ENCODE results near the gene SPRYD4.
A peak's percentile ranks its signal among the peaks of the same experiment; 100 is the strongest.

SPRYD4 gene

GRCh38 chr12:56450241-56450640, 18.1 kb upstream of the SPRYD4 start:
- Histone ChIP-seq H3K36me3 (ENCODE audit: control insufficient read depth in 1 of 2, insufficient read depth in 2 of 2, low read length in 2 of 2) (no peaks in the 10 kb centered on the region), H3K4me1 (ENCODE audit: control insufficient read depth in 1 of 2, insufficient read depth in 2 of 2, low read length in 2 of 2) (no peaks in the 10 kb centered on the region), H3K27me3 (ENCODE audit: low read depth, low read length) (no peaks in the 10 kb centered on the region), H3K27ac (ENCODE audit: low read length) (no peak overlapping the region), H3K9me3 (ENCODE audit: control insufficient read depth in 1 of 2, low read length in 2 of 2) (no peaks in the 10 kb centered on the region), H3K4me3 (ENCODE audit: low read depth in 1 of 2, low read length in 2 of 2) (no peak overlapping the region)

GRCh38 chr12:56451147-56451546, 17.2 kb upstream of the SPRYD4 start:
- Histone ChIP-seq H3K9me3 (ENCODE audit: control insufficient read depth in 1 of 2, low read length in 2 of 2) (no peaks in the 10 kb centered on the region), H3K27me3 (ENCODE audit: low read depth, low read length) (no peaks in the 10 kb centered on the region), H3K4me3 (ENCODE audit: low read depth in 1 of 2, low read length in 2 of 2) (no peak overlapping the region), H3K4me1 (ENCODE audit: control insufficient read depth in 1 of 2, insufficient read depth in 2 of 2, low read length in 2 of 2) (no peaks in the 10 kb centered on the region), H3K27ac (ENCODE audit: low read length) (no peak overlapping the region), H3K36me3 (ENCODE audit: control insufficient read depth in 1 of 2, insufficient read depth in 2 of 2, low read length in 2 of 2) (no peaks in the 10 kb centered on the region)

- no peaks in the 10 kb centered on the region for H3K9me3 ChIP-seq (ENCODE audit: control insufficient read depth in 1 of 2, low read length in 2 of 2)
- no peaks in the 10 kb centered on the region for H3K27me3 ChIP-seq (ENCODE audit: low read depth, low read length)
- no peak within 1 kb of the TSS for H3K4me3 ChIP-seq (ENCODE audit: low read depth in 1 of 2, low read length in 2 of 2)
- no peaks in the 10 kb centered on the region for H3K36me3 ChIP-seq (ENCODE audit: control insufficient read depth in 1 of 2, insufficient read depth in 2 of 2, low read length in 2 of 2)
- H3K4me1 ChIP-seq (ENCODE audit: control insufficient read depth in 1 of 2, insufficient read depth in 2 of 2, low read length in 2 of 2), result no peaks in the 10 kb centered on the region
- no peak within 1 kb of the TSS for H3K27ac ChIP-seq (ENCODE audit: low read length)
Observed at GRCh38 chr12:56454557-56454956, 13.8 kb upstream of the SPRYD4 start, which contains the start of gene MIP. Gene MIP, minus strand, starts transcription at chr12:56454657. Its CDS starts 44 bp downstream, at chr12:56454613.

- H3K4me1 ChIP-seq (ENCODE audit: control insufficient read depth in 1 of 2, insufficient read depth in 2 of 2, low read length in 2 of 2), result no peaks in the 10 kb centered on the region
- H3K27me3 ChIP-seq (ENCODE audit: low read depth, low read length), result no peaks in the 10 kb centered on the region
- no peaks in the 10 kb centered on the region for H3K9me3 ChIP-seq (ENCODE audit: control insufficient read depth in 1 of 2, low read length in 2 of 2)
- H3K36me3 ChIP-seq (ENCODE audit: control insufficient read depth in 1 of 2, insufficient read depth in 2 of 2, low read length in 2 of 2), result no peaks in the 10 kb centered on the region
- no peak overlapping the region for H3K4me3 ChIP-seq (ENCODE audit: low read depth in 1 of 2, low read length in 2 of 2)
- no peak overlapping the region for H3K27ac ChIP-seq (ENCODE audit: low read length)
Observed at GRCh38 chr12:56457817-56458216, 10.6 kb upstream of the SPRYD4 start.

- H3K9me3 ChIP-seq (ENCODE audit: control insufficient read depth in 1 of 2, low read length in 2 of 2), result no peaks in the 10 kb centered on the region
Observed at GRCh38 chr12:56461235-56462159, 6.9 kb upstream of the SPRYD4 start.

GRCh38 chr12:56462565-56462964, 5.8 kb upstream of the SPRYD4 start:
- Histone ChIP-seq H3K9me3 (ENCODE audit: control insufficient read depth in 1 of 2, low read length in 2 of 2) (no peaks in the 10 kb centered on the region), H3K4me1 (ENCODE audit: control insufficient read depth in 1 of 2, insufficient read depth in 2 of 2, low read length in 2 of 2) (no peaks in the 10 kb centered on the region), H3K4me3 (ENCODE audit: low read depth in 1 of 2, low read length in 2 of 2) (no peak overlapping the region), H3K36me3 (ENCODE audit: control insufficient read depth in 1 of 2, insufficient read depth in 2 of 2, low read length in 2 of 2) (no peaks in the 10 kb centered on the region), H3K27ac (ENCODE audit: low read length) (no peak overlapping the region), H3K27me3 (ENCODE audit: low read depth, low read length) (no peaks in the 10 kb centered on the region)

More at GRCh38 chr12:56461235-56462159, 6.9 kb upstream of the SPRYD4 start:
- no peaks in the 10 kb centered on the region for H3K36me3 ChIP-seq (ENCODE audit: control insufficient read depth in 1 of 2, insufficient read depth in 2 of 2, low read length in 2 of 2)
- H3K27me3 ChIP-seq (ENCODE audit: low read depth, low read length), result no peaks in the 10 kb centered on the region
- H3K27ac ChIP-seq (ENCODE audit: low read length), result no peak overlapping the region
- H3K4me1 ChIP-seq (ENCODE audit: control insufficient read depth in 1 of 2, insufficient read depth in 2 of 2, low read length in 2 of 2), result no peaks in the 10 kb centered on the region
- no peak overlapping the region for H3K4me3 ChIP-seq (ENCODE audit: low read depth in 1 of 2, low read length in 2 of 2)

GRCh38 chr12:56469007-56469930, 891 bp downstream of the SPRYD4 start:
- no peaks in the 10 kb centered on the region for H3K27me3 ChIP-seq (ENCODE audit: low read depth, low read length)
- no peaks in the 10 kb centered on the region for H3K9me3 ChIP-seq (ENCODE audit: control insufficient read depth in 1 of 2, low read length in 2 of 2)
- H3K36me3 ChIP-seq (ENCODE audit: control insufficient read depth in 1 of 2, insufficient read depth in 2 of 2, low read length in 2 of 2), result peaks cover 0 to 3% of the 10 kb centered on the region in 2 donors
- peak overlapping the region; percentile 98 for H3K27ac ChIP-seq (ENCODE audit: low read length)
- H3K4me3 ChIP-seq (ENCODE audit: low read depth in 1 of 2, low read length in 2 of 2), result peak overlapping the region; percentile 88 to 99
- H3K4me1 ChIP-seq (ENCODE audit: control insufficient read depth in 1 of 2, insufficient read depth in 2 of 2, low read length in 2 of 2), result peaks cover 9 to 10% of the 10 kb centered on the region in 2 donors

GRCh38 chr12:56474389-56474788, 6.0 kb downstream of the SPRYD4 start:
- peaks cover 4 to 6% of the 10 kb centered on the region in 2 donors for H3K4me1 ChIP-seq (ENCODE audit: control insufficient read depth in 1 of 2, insufficient read depth in 2 of 2, low read length in 2 of 2)

GRCh38 chr12:56476143-56476542, 7.8 kb downstream of the SPRYD4 start:
- Histone ChIP-seq H3K36me3 (ENCODE audit: control insufficient read depth in 1 of 2, insufficient read depth in 2 of 2, low read length in 2 of 2) (peaks cover 0 to 3% of the 10 kb centered on the region in 2 donors), H3K4me1 (ENCODE audit: control insufficient read depth in 1 of 2, insufficient read depth in 2 of 2, low read length in 2 of 2) (no peaks in the 10 kb centered on the region), H3K4me3 (ENCODE audit: low read depth in 1 of 2, low read length in 2 of 2) (no peak overlapping the region), H3K27ac (ENCODE audit: low read length) (no peak overlapping the region), H3K9me3 (ENCODE audit: control insufficient read depth in 1 of 2, low read length in 2 of 2) (no peaks in the 10 kb centered on the region), H3K27me3 (ENCODE audit: low read depth, low read length) (no peaks in the 10 kb centered on the region)

More at GRCh38 chr12:56474389-56474788, 6.0 kb downstream of the SPRYD4 start:
- H3K27ac ChIP-seq (ENCODE audit: low read length), result no peak overlapping the region
- H3K27me3 ChIP-seq (ENCODE audit: low read depth, low read length), result no peaks in the 10 kb centered on the region
- peaks cover 0 to 3% of the 10 kb centered on the region in 2 donors for H3K36me3 ChIP-seq (ENCODE audit: control insufficient read depth in 1 of 2, insufficient read depth in 2 of 2, low read length in 2 of 2)
- H3K4me3 ChIP-seq (ENCODE audit: low read depth in 1 of 2, low read length in 2 of 2), result no peak overlapping the region
- no peaks in the 10 kb centered on the region for H3K9me3 ChIP-seq (ENCODE audit: control insufficient read depth in 1 of 2, low read length in 2 of 2)

- H3K9me3 ChIP-seq (ENCODE audit: control insufficient read depth in 1 of 2, low read length in 2 of 2), result no peaks in the 10 kb centered on the region
- no peaks in the 10 kb centered on the region for H3K27me3 ChIP-seq (ENCODE audit: low read depth, low read length)
- H3K4me1 ChIP-seq (ENCODE audit: control insufficient read depth in 1 of 2, insufficient read depth in 2 of 2, low read length in 2 of 2), result no peaks in the 10 kb centered on the region
- H3K27ac ChIP-seq (ENCODE audit: low read length), result no peak overlapping the region
- H3K4me3 ChIP-seq (ENCODE audit: low read depth in 1 of 2, low read length in 2 of 2), result no peak overlapping the region
- H3K36me3 ChIP-seq (ENCODE audit: control insufficient read depth in 1 of 2, insufficient read depth in 2 of 2, low read length in 2 of 2), result no peaks in the 10 kb centered on the region
Observed at GRCh38 chr12:56476972-56477432, 8.6 kb downstream of the SPRYD4 start.
